HEK293T (cell line): ENCODE data around the gene SIRPD.

Experiments used
- CTBP1 ChIP-seq: fragments of 450-650 bp; IDR thresholded peaks from 2 replicates; pipeline ENCODE4 v1.6.1; 2016; ENCODE audit warnings: borderline replicate concordance
- ELF4 ChIP-seq: fragments of 450-650 bp; IDR thresholded peaks from 2 replicates; pipeline ENCODE4 v1.6.1; 2017; ENCODE audit warnings: antibody characterized with exemption
- FOXA1 ChIP-seq: fragments of 450-650 bp; IDR thresholded peaks from 2 replicates; pipeline ENCODE4 v1.6.1; 2016; ENCODE audit warnings: mild to moderate bottlenecking
- FOXK2 ChIP-seq: fragments of 450-650 bp; IDR thresholded peaks from 2 replicates; pipeline ENCODE4 v1.6.1; 2016; ENCODE audit warnings: mild to moderate bottlenecking
- L3MBTL2 ChIP-seq: fragments of 450-650 bp; conservative IDR thresholded peaks from 2 replicates; pipeline ENCODE4 v1.6.1; 2016; ENCODE audit warnings: mild to moderate bottlenecking
- SP1 ChIP-seq: fragments of 450-650 bp; IDR thresholded peaks from 2 replicates; pipeline ENCODE4 v1.6.1; 2017
- SUZ12 ChIP-seq: fragments of 450-650 bp; IDR thresholded peaks from 2 replicates; pipeline ENCODE4 v1.6.1; 2016; ENCODE audit warnings: mild to moderate bottlenecking
- TARDBP ChIP-seq: fragments of 450-650 bp; IDR thresholded peaks from 2 replicates; pipeline ENCODE4 v1.6.1; 2016

DNA sequence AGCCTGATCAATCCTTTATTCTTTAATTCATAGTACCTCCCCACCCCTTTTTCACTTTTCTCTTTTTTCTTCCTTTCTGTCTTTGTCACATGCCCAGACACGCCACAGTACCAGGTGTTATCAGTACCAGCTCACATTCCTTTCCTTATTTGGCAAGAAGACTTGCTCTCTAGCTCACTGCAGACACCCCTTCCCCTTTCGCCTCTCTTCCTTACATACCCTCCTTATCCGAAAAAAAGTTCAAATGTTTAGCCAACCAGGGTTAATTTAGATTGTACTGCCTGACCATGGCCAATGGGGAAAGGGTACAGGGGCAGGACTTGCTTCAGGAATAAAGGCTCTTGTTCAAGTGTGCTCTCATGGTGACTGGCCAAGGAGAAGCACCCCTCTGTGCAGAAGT lies 57.0 kb downstream of the SIRPD start:
- TF ChIP-seq ELF4 = no peak
- TF ChIP-seq FOXA1 = no peak
- TF ChIP-seq SP1 = no peak
- TF ChIP-seq TARDBP = no peak
- TF ChIP-seq L3MBTL2 = no peak
- no peak for TF ChIP-seq CTBP1
- TF ChIP-seq FOXK2 = no peak
- no peak for TF ChIP-seq SUZ12
